Suppressor macrophage (primary cell): ENCODE measurements around the gene DIP2A.
"Not testable (repeated sequence)": the region's sequence is repeated elsewhere in the genome, so short reads cannot be mapped to it uniquely, and the experiment has no call there.

Source experiments
- DNase-seq, 4 experiments: peaks; one replicate each; pipeline ENCODE4 v3.0.0-alpha.2; 2020 to 2022

Gene DIP2A

GRCh38 chr21:46482846-46483231 is 24.1 kb downstream of the DIP2A start:
- DNase-seq, result no peak

- DNase-seq, result no peak
Measured at GRCh38 chr21:46483300-46484295, 24.9 kb downstream of the DIP2A start.

GRCh38 chr21:46486481-46487126 is 27.9 kb downstream of the DIP2A start:
- DNase-seq, result no peak

- DNase-seq, result no peak
Measured at GRCh38 chr21:46489162-46489663, 30.5 kb downstream of the DIP2A start.

GRCh38 chr21:46489800-46490199 is 31.1 kb downstream of the DIP2A start:
- no peak for DNase-seq

GRCh38 chr21:46491553-46491952 is 32.9 kb downstream of the DIP2A start:
- no peak for DNase-seq

GRCh38 chr21:46492851-46493250 is 34.2 kb downstream of the DIP2A start:
- DNase-seq, result no peak

GRCh38 chr21:46493828-46494227 is 35.1 kb downstream of the DIP2A start:
- DNase-seq, result no peak

- DNase-seq, result no peak
Measured at GRCh38 chr21:46498335-46499050, 39.8 kb downstream of the DIP2A start.

- peak in 2 of 4 experiments; percentile 26 to 46 for DNase-seq
Measured at GRCh38 chr21:46500224-46500861, 41.7 kb downstream of the DIP2A start.

GRCh38 chr21:46503922-46504550 is 45.3 kb downstream of the DIP2A start:
- DNase-seq, result no peak

GRCh38 chr21:46504666-46505065 is 46.0 kb downstream of the DIP2A start:
- DNase-seq, result peak; percentile 43 to 74 (median 60)

GRCh38 chr21:46507562-46507961 is 48.9 kb downstream of the DIP2A start:
- no peak for DNase-seq

GRCh38 chr21:46509741-46510502 is 51.2 kb downstream of the DIP2A start:
- DNase-seq, result peak in 3 of 4 experiments; percentile 9 to 17 (median 13)

GRCh38 chr21:46515109-46515508 is 56.4 kb downstream of the DIP2A start:
- peak; percentile 34 to 73 (median 56) for DNase-seq

- no peak for DNase-seq
Measured at GRCh38 chr21:46516068-46516467, 57.4 kb downstream of the DIP2A start.

GRCh38 chr21:46517361-46517760 is 58.7 kb downstream of the DIP2A start:
- no peak for DNase-seq

- no peak for DNase-seq
Measured at GRCh38 chr21:46518983-46519583, 60.4 kb downstream of the DIP2A start.

- DNase-seq, result not testable (repeated sequence)
Measured at GRCh38 chr21:46527393-46527792, 68.7 kb downstream of the DIP2A start.

- DNase-seq, result no peak
Measured at GRCh38 chr21:46527801-46528200, 69.1 kb downstream of the DIP2A start.

GRCh38 chr21:46532080-46532479 is 73.4 kb downstream of the DIP2A start:
- no peak for DNase-seq
